Hippocampal formation (tissue), 2 donors: ENCODE data around the gene DMRTC1B.
"Not testable (repeated sequence)": the region's sequence is repeated elsewhere in the genome, so short reads cannot be mapped to it uniquely, and the experiment has no call there.

ENCODE experiments used
- DNase-seq, 2 donors: peaks; one replicate each; lab custom pipeline; 2025; lab: John Stamatoyannopoulos, UW

Gene DMRTC1B

GRCh38 chrX:72776653-72777466 lies at the start of gene DMRTC1B:
DMRTC1B (plus strand) TSS chrX:72776890; CDS start chrX:72845136, 68,246 bp downstream.
- DNase-seq, result not testable (repeated sequence)

DNA sequence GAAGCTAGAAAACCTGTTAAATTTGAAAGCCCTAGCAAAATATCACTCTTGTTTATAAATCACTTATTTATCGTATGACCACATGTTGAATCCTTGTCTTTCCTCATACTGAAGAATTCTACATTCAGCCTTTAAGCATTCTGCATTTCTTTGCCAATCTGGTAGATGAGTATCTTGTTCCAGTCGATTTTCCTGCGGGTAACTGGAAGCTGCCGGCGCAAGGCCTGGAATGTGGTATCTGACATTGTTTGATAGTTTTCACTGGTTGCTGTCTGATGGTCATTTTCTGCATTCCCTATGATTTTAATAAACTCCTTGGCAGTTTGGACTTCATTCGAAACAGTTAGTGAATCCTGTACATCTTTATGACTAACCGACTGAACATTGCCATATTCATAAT lies 48.8 kb upstream of the DMRTC1B start:
- DNase-seq, result no peak

- not testable (repeated sequence) for DNase-seq
Observed at GRCh38 chrX:72733636-72734035, 43.1 kb upstream of the DMRTC1B start.

- DNase-seq, result no peak
Observed at GRCh38 chrX:72735561-72735960, 41.1 kb upstream of the DMRTC1B start.

DNA sequence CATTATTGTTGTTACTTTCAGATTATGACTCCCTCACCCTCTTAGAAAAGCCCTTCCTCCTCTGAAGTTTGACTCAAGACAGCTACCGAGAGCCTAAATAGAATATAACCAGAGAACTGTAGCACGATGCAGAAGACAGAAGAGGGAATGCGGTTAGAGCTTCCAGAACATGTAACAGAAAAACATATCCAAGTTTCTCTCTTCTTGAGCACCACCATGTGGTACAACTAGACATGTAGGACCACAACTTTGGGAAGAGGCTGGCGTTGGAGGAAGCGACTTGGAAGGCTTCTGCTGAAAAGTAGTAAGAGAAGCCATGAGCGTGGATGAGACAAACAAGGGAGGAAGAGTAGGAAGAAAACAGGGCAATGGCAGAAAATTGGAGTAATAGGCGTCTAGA lies 31.1 kb upstream of the DMRTC1B start:
- DNase-seq, result not testable (repeated sequence)

- not testable (repeated sequence) for DNase-seq
Observed at GRCh38 chrX:72748545-72748944, 28.1 kb upstream of the DMRTC1B start.

GRCh38 chrX:72760454-72760853 lies 16.2 kb upstream of the DMRTC1B start:
- not testable (repeated sequence) for DNase-seq

DNA sequence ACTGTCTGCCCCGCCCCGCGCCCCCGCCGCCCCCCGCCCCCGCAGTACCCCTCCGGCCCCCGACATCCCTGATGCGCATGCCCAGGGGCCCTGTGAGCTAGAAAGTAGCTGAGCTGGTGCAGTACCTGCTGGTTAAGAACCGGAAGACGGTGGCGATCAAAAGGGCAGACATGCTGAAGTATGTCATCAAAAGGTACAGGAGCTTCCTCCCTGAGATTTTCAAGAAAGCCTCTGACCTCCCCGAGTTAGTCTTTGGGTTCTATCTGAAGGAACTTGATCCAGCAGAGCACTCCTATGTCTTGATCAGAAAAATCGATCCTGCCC lies 739 bp downstream of the DMRTC1B start:
- DNase-seq, result not testable (repeated sequence)

- not testable (repeated sequence) for DNase-seq
Observed at GRCh38 chrX:72778146-72778545, 1.5 kb downstream of the DMRTC1B start.

GRCh38 chrX:72782560-72782959 lies 5.9 kb downstream of the DMRTC1B start, which contains the start of gene FAM236B:
FAM236B (minus strand) TSS chrX:72782660; CDS start chrX:72782560, 100 bp downstream.
- not testable (repeated sequence) for DNase-seq

- not testable (repeated sequence) for DNase-seq
Observed at GRCh38 chrX:72783365-72783936, 6.8 kb downstream of the DMRTC1B start.

DNA sequence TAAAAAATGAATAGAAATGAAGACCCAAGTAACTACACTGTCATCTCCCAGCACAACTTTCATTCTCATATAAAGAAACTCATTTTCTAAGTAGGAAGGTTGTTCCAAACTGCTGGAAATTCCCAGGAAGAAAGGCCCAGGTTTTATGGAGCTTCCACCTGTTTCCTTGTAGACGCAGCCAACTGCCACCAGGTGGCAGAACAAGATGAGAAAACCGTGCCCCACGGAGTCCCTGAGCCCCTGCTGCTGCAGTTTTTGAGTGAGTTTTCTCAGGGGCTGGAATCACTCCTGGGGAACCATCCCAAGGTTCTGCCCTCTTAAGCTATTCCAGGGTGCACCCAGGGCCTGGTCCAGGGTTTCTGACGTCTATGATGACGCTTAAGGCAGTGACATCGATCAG lies 7.3 kb downstream of the DMRTC1B start:
- not testable (repeated sequence) for DNase-seq

DNA sequence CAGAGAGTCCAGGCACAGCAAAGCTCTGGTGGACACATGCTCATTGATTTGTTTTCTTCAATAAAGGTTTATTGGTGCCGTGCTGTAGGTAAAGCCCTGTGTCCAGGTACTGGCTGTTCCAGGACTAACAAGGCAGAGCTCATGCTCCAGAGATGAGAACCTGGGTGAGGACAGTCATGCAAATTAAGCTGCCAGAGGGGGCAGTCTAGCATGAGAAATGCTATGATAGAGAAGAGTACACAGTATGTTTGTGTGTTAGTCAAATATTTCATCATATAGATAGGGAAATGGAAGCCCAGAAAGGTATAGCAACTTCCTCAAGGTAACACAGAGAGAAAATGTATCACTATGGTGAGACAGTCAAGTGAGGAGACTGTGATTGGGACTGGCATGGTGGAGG lies 11.5 kb downstream of the DMRTC1B start:
- DNase-seq, result not testable (repeated sequence)

DNA sequence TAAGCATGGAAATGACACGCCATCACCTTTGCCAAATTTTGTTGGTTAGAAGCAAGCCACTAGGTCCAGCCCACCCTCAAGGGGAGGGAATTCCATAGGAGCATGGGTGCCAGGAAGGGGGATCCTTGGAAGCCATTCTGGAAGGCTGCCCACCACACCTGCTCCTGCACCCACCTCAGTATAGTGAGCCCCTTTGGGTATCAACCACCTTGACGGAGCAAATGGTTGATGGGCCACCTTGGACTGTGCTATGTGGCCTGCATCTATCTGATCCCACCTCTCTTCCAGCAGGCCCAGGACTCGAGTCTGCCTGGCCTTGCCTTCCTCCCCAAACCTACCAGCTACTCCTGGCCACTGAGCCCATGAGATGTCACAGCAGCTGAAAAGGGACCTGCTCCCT lies 13.7 kb downstream of the DMRTC1B start:
- not testable (repeated sequence) for DNase-seq

DNA sequence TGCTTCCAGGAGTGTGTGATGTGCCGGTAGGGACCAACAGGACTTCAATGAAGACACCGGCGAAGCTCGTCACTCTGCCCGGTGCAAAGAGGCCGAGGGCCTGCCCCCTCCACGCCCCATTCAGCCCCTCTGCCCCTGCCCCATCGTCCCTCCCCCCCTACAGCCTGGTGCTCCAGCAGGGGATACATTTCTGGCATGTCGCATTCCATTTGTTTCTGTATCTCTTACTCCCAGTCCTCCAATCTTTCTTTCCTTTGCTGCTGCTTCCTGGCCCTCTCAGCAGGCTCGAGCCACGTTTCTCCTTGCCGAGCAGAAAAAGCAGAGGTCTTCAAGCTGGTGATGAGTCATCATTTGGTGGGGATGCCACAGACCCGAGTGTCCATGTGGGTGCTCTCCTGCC lies 31.4 kb downstream of the DMRTC1B start, which contains the start of gene FAM236D:
TSS of gene FAM236D (minus strand) at position 101 of the 400 bp plus-strand sequence. CDS start at position 1, 100 bp downstream.
- not testable (repeated sequence) for DNase-seq

DNA sequence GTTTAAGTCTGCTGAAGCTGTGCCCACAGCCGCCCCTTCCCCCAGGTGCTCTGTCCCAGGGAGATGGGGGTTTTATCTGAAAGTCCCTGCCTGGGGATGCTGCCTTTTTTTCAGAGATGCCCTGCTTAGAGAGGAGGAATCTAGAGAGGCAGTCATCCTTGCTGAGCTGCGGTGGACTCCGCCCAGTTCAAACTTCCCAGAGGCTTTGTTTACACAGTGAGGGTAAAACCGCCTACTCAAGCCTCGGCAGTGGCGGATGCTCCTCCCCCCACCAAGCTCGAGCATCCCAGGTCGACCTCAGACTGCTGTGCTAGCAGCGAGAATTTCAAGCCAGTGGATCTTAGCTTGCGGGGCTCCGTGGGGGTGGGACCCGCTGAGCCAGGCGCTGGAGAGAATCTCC lies 54.0 kb downstream of the DMRTC1B start:
- DNase-seq, result not testable (repeated sequence)

GRCh38 chrX:72837532-72837931 lies 60.8 kb downstream of the DMRTC1B start:
- not testable (repeated sequence) for DNase-seq

GRCh38 chrX:72882898-72883297 lies 106.2 kb downstream of the DMRTC1B start:
- not testable (repeated sequence) for DNase-seq

DNA sequence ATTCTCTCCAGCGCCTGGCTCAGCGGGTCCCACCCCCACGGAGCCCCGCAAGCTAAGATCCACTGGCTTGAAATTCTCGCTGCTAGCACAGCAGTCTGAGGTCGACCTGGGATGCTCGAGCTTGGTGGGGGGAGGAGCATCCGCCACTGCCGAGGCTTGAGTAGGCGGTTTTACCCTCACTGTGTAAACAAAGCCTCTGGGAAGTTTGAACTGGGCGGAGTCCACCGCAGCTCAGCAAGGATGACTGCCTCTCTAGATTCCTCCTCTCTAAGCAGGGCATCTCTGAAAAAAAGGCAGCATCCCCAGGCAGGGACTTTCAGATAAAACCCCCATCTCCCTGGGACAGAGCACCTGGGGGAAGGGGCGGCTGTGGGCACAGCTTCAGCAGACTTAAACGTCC lies 113.0 kb downstream of the DMRTC1B start:
- DNase-seq, result not testable (repeated sequence)
